Measurements from ENCODE around the gene FAAP100.

Gene FAAP100

DNA sequence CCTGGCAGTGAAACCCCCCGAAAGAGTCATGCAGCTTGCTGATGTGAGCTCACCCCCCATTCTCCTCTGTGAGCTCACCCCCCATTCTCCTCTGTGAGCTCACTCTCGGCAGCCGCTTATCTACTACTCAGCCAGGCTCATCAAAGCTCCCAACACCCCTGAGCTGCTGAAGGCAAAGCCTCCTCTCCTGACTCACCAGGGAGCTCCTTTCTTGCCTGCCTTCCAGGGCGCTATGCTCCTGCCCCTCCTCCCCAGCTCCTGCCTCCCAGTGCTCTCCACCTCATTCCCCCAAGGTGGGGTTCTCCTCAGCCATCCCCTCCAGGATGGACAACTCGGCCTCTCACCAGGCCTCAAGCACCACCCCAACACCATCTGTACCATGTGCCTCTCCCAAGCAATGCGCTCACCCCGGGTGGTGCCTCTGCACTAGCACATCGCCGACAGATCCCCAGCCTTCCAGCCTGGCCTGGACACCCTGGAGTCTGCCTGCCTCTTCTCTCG lies 27.7 kb upstream of the FAAP100 start:
- DNase-seq (ENCODE audit: low spot score): no peak
- TF ChIP-seq, protein P1, sequence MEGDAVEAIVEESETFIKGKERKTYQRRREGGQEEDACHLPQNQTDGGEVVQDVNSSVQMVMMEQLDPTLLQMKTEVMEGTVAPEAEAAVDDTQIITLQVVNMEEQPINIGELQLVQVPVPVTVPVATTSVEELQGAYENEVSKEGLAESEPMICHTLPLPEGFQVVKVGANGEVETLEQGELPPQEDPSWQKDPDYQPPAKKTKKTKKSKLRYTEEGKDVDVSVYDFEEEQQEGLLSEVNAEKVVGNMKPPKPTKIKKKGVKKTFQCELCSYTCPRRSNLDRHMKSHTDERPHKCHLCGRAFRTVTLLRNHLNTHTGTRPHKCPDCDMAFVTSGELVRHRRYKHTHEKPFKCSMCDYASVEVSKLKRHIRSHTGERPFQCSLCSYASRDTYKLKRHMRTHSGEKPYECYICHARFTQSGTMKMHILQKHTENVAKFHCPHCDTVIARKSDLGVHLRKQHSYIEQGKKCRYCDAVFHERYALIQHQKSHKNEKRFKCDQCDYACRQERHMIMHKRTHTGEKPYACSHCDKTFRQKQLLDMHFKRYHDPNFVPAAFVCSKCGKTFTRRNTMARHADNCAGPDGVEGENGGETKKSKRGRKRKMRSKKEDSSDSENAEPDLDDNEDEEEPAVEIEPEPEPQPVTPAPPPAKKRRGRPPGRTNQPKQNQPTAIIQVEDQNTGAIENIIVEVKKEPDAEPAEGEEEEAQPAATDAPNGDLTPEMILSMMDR (IDR thresholded peaks at IDR 0.05; ENCODE audit: extremely low read depth, missing control alignments): no peak

DNA sequence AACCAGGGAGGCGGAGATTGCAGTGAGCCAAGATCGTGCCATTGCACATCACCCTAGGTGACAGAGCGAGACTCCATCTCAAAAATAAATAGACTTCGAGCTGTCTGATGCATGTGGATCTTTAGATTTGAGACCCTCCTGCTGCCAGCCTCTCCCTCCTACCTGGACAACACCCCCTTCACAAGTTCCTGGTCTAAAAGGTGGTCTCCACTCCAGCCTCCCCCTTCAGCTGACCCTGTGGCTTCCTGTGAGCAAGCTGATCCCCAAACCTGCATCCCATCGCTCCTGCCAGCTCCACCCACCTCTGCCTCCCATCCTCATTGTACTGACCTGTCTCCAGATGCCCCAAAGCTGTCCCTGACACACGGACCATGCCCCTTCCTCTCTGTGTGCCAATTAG lies 27.1 kb upstream of the FAAP100 start:
- TF ChIP-seq, protein P1 (IDR thresholded peaks at IDR 0.05; ENCODE audit: extremely low read depth, missing control alignments): no peak

GRCh38 chr17:81578561-81579225 lies 26.5 kb upstream of the FAAP100 start:
- TF ChIP-seq, protein P1 (IDR thresholded peaks at IDR 0.05; ENCODE audit: extremely low read depth, missing control alignments): no peak
- DNase-seq (ENCODE audit: low spot score): no peak

More for the DNA sequence above, 27.1 kb upstream of the FAAP100 start:
- DNase-seq (ENCODE audit: low spot score): no peak

DNA sequence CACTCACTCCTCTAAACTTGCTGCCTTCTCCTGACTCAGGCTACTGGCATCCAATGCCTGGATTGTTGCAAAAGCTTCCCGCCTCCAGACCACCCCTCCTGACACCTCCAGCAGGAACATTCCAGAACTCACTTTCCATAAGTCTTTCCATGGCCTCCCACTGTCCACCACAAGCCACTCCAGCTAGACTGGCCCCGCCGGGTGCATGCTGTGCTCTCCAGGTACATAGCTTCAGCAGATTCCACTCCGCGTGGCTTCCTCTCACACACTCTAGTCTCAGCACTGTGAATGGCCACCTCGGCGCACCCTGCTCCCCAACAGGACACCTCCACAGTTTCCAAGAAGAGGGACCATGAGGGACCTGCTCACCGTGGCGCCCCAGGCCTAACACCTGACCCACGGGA lies 25.9 kb upstream of the FAAP100 start:
- TF ChIP-seq, protein P1 (IDR thresholded peaks at IDR 0.05; ENCODE audit: extremely low read depth, missing control alignments): no peak
- no peak for DNase-seq (ENCODE audit: low spot score)

DNA sequence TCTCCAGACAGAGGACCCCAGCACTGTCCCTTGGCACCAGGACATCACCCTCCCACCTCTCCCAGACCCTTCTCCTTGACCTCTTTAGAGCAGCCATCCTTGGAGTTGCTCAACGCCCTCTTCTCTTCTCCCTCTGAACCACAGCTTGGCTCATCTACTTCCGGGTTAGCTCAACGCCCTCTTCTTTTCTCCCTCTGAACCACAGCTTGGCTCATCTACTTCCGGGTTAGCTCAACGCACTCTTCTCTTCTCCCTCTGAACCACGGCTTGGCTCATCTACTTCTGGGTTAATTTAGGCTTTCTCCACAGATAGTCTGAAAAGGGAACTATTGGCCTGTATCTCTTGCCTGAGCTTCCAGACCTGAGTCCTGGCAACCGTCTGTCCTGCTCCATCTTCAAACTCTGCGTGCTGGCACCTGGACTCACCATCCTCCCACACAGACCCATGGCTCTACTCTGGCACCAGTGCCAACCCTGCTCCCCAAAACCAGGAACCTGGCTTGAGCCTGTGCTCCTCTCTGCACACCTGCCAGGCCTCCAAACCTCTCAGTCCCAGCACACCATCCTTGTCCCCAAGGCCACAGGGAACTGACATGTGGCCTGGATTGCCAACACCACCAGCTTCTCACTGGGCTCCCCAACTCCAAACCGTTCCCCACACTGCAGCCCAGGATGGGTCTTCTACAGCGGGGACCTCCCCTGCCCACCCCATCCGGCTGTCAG lies 25.3 kb upstream of the FAAP100 start:
- TF ChIP-seq, protein P1 (IDR thresholded peaks at IDR 0.05; ENCODE audit: extremely low read depth, missing control alignments): no peak
- DNase-seq (ENCODE audit: low spot score): no peak

DNA sequence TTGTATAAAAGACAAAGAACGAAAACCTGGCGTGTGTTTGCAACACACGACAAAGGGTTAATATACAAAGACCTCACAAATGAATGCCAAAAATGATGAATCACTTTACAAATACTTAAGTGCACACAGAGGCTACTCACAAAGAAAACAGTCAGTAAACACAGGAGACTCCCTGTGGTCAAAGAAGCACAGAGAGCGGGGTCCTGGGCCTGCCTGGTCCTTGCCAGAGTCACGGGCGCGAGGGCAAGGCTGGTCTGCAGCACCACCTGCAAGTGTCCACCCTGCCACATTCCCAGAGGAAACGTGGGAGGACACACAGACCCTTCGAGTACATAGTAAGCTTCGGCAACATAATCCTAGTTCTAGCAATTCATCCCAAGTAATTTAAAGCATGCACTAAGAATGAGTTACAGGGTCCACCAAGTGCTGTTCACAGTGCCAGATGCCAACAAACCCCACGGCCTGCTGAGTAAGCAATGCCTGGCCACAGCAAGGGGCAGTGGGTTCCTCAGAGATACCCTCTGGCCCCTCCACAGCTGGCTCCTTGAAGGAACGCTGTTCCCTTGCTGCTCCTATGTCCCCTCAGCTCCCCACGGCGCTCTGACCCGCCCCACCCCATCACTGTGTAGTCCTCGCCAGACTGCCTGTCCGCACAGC lies 24.6 kb upstream of the FAAP100 start:
- TF ChIP-seq, protein P1 (IDR thresholded peaks at IDR 0.05; ENCODE audit: extremely low read depth, missing control alignments): no peak
- no peak for DNase-seq (ENCODE audit: low spot score)

- TF ChIP-seq, protein P1 (IDR thresholded peaks at IDR 0.05; ENCODE audit: extremely low read depth, missing control alignments): no peak
- DNase-seq (ENCODE audit: low spot score): no peak
Observed at GRCh38 chr17:81575836-81576235, 23.7 kb upstream of the FAAP100 start.

Data from GM20000 (cell line).